Limb (tissue), 2 donors: ENCODE data around the gene MRPS7.
"Not testable (repeated sequence)": the region's sequence is repeated elsewhere in the genome, so short reads cannot be mapped to it uniquely, and the experiment has no call there.

Experiments
- DNase-seq, 2 donors: peaks; one replicate each; pipeline ENCODE4 v3.0.0-alpha.2; 2016; ENCODE audit errors: extremely low spot score in 2 of 2

The MRPS7 gene

GRCh38 chr17:75271233-75271954 lies 9.7 kb downstream of the MRPS7 start:
- DNase-seq, result peak; percentile 73 to 90

GRCh38 chr17:75271955-75272847 lies 10.5 kb downstream of the MRPS7 start:
- DNase-seq, result no peak

GRCh38 chr17:75272848-75273184 lies 11.1 kb downstream of the MRPS7 start:
- DNase-seq, result no peak

- DNase-seq, result no peak
Observed at GRCh38 chr17:75273977-75274708, 12.5 kb downstream of the MRPS7 start.

DNA sequence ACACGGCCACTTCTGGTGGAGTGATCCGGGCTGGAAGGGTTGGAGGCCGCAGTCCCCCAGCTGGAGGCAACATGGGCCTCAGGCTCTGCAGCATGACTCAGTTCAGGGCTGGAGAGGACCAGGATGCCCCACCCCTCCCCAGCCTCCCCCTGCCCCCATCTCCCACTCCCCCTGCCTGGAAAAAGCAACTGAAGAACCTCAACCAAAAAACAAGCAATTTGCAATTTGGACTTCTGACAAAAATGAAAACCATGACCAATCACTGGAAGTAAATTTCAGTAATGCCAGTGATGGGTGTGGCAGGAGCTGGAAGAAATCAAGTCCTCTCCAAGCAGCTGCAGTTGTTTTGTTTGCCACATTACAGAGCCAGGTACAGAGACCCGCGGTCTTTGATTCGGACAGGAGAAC lies 16.0 kb downstream of the MRPS7 start:
- no peak for DNase-seq

- not testable (repeated sequence) for DNase-seq
Observed at GRCh38 chr17:75280189-75280588, 18.5 kb downstream of the MRPS7 start.

- DNase-seq, result no peak
Observed at GRCh38 chr17:75285123-75285522, 23.4 kb downstream of the MRPS7 start.

GRCh38 chr17:75287221-75287620 lies 25.5 kb downstream of the MRPS7 start:
- DNase-seq, result no peak

- no peak for DNase-seq
Observed at GRCh38 chr17:75288359-75288758, 26.7 kb downstream of the MRPS7 start.

GRCh38 chr17:75288770-75289114 lies 27.1 kb downstream of the MRPS7 start:
- no peak for DNase-seq

GRCh38 chr17:75289115-75289831 lies 27.6 kb downstream of the MRPS7 start, which contains the start of gene SLC25A19:
TSS of gene SLC25A19 (minus strand) at chr17:75289433. CDS start at chr17:75286764, 2,669 bp downstream.
- peak; percentile 97 to 99 for DNase-seq

DNA sequence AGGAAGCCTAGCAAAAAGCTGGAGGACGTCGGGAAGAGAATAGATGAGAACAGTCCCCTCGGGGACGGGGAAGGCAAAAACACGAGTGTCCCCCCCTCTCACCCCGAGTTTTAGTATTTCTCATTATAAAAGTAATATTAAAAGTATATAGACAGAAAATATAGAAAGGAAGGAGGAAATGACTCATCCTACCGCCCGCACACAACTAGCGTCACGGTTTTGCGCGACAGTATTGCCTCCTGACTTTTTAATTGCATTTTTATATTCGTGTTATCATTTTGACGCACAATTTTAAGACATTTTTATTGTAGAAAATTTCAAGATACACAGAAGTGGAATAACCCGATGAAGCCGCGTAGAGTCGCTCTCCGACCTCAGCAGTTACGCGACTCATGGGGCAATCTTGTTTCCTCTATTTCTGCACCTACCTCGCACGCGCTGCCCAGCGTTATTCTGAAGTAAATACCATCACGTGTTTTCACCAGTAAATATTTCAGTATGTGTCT lies 28.2 kb downstream of the MRPS7 start:
- peak; percentile 21 to 46 for DNase-seq

GRCh38 chr17:75292810-75293448 lies 31.2 kb downstream of the MRPS7 start:
- not testable (repeated sequence) for DNase-seq

- no peak for DNase-seq
Observed at GRCh38 chr17:75295201-75296158, 33.8 kb downstream of the MRPS7 start.

DNA sequence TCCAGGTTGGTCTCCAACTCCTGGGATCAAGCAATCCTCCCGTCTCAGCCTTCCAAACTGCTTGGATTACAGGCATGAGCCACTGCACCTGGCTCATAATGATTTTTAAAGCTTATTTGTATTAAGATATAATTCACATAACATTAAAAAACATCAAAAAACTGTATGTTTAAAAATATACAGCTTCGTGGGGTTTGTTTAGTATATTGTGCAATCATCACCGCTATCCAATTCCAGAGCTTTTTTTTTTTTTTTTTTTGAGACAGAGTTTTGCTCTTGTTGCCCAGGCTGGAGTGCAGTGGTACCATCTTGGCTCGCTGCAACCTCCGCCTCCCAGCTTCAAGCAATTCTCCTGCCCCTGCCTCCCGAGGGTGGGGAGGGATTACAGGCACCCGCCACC lies 38.6 kb downstream of the MRPS7 start:
- no peak for DNase-seq

DNA sequence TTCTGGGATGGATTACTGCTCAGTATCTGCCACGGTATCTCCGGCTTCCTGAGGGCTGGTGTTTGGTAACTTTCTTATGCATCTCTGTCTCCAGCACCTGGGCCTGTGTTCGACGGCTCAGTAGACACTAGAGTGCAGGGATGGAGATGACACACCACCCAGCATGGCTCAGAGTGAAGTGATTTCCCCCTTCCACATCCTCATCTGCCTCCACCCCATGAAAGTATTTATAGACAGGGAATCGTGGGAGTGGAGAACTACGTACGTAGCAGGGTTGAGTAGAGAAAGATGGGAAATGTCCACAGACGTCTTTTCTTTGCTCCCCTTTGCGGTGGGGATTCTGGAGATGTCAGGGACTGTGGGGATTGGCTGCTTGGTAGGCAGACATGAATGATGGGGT lies 39.4 kb downstream of the MRPS7 start:
- DNase-seq, result no peak

- no peak for DNase-seq
Observed at GRCh38 chr17:75301502-75302206, 40.0 kb downstream of the MRPS7 start.

GRCh38 chr17:75307957-75308731 lies 46.5 kb downstream of the MRPS7 start:
- DNase-seq, result no peak
